GM19372 (cell line): ENCODE data around the gene CMSS1.

Experiments used
- ATAC-seq: cut with Tn5 transposase; IDR thresholded peaks from one replicate; pipeline ENCODE4 v1.9.1; 2021; ENCODE audit warnings: mild to moderate bottlenecking, low read depth, moderate library complexity; ENCODE audit not compliant: unreplicated experiment

Gene CMSS1

DNA sequence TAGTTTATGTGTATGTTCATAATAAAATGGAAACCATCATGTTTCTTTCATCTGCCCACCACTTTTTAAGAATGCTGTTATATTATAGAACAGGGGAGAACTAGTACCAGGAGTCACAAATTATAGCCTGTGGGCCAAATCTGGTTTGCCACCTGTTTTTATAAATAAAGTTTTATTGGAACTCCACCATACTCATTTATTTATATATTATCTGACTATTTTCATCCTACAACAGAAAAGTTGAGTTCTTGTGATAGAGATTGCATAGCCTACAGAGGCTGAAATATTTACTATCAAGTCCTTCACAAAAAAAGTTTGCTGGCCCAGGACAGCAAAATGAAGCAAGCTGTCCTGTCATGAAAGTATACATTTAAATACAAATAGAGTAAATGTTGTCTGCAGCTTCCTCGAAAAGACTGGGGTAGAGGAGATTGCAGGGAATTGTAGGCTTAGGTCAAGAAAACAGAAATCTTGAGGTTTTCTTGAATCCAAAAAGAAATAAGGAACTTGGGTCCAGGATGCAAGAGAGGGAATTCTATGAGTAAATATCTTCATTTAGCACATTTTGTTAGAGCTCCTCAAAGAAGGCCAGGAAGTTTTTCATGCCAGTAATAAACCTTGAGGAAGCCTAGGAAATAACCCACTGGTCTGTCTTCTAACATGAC is 255.5 kb downstream of the CMSS1 start:
- ATAC-seq: peak; percentile 2

DNA sequence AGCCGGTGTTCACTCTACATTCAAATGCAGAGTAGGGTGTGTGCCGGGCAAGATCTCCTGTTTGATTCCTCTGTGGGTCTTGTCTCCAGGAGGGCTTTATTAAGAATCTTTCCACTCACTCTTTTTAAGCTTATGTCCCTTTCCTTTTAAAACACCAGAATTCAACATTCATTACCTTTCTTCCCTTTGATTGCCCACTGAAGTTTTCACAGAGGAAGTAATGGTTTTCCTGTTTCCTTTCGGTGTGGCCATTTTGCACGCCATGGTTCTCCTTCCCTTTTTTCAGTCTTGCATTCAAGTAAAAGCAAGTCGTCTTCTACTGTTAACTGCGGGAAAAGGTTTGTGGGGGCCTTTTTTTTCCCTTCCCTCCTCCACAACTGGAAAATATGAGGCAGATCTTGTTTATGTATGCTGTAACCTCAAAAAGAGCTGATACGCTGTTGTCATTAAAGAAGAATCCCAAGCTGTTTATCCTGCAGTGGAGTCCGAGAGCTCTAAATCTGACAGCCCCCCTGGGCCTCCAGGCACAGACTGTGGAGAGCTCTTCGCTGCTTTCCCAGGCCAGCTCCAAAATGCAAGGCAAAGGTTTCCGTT is 256.1 kb downstream of the CMSS1 start:
- ATAC-seq: no peak

DNA sequence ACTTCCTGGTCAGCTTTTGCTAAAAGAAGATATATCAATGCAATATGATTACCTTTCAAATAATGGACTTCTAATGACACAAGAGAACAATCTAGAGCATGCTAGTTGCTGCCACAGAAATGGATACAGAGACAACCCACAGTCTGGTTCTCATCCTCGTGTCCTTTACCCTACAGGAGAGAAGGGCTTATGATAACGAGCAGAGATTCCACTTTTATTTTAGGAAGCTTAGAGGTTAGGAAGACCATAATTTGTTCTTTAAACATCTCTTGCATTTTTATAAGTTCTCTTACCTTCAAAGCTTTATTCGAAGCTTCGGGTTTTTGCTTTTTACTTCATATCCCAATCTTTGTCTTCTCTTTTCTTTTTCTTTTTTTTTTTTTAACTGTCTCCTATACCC is 257.5 kb downstream of the CMSS1 start:
- ATAC-seq: no peak

DNA sequence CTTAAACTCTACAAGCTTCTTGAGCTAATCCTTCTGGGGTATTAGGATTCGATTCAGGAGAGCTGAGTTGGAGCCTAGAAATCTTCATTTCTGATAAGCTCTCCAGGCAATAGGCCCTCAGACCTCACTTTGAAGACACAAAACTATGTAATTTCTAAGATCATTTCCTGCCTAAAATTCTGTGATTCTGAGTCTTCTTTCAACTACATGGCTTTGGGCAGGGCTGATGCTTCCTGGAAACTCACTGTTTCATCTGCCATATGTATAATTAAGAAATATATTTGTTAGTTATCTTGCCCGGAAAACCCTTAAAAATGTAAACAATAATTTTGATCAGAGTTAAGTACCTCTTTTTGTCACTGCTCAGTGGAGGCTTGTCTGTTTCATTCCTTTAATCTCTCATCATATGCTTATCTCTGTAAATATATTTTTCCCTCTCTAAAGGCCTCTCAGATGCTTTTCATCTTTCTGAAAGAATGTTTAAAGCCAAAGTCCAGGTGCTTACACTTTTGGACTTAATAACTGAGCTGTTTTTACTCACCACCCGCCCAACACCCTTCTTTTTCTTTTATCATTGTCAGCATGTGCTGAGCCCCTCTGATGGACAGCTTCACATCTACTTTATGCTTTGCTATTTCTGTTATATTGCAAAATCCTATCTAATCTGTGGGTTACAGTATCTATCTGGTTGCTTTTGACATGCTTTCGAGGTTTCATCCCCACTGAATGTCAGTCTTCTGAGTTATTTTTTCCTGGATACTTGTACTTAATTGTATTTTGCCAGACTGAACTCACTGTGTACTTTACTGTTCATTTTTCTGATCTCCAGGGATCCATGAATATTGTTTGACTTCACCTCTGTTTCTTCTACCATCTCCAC is 258.4 kb downstream of the CMSS1 start:
- ATAC-seq: no peak

DNA sequence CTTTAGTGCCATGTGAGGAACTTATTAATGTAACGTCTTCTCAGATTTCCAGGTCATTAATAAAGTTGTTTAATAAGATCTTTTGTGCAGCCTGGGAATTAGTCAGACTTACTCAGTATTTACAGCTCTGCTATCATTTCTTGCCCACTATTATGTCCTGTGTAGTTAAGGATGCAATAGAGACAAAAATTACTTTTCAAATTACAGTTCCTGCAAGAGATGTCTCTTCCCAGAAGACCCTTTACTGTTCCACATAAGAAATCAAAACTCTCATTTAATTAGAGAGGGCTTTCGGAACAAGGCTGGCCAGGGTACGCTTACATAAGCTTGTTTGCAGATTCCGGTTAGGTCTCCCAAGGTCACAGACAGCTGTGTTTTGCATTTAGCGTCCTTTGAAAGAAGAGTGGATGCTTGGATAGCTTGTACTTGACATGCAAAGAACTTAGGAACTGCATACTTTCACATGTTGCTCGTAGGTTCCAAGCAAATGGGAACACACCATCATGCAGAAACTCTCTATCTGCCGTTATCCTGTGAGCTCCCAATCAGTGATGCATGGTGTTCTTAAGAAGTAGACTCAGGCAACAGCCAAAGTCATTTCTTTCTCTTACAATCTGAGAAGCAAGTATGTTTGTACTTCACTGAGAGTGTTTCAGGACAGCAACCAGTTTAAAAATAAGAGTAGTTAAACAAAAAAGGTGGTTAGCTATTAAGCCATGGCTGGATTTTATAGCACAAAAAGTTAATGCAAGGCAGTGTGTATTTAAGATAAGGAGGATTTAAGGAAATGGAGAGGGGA is 259.3 kb downstream of the CMSS1 start:
- no peak for ATAC-seq

DNA sequence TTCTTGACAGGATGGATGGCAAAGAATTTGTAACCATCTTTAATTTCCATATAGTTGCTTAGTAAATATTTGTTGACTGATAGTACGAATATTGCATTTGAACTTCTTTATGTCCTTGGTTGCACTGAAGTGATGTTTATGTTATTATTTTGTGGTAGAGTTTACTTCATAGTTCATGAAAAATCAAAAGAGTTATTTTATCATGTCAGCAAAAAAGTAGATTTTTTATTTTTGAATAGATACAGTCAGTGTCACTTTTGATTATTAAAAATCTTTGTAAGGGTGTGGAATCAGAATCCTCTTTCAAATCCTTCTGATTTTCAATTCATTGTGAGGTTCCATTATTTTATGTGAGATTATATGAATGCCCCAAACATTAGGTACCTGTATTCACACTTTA is 261.7 kb downstream of the CMSS1 start:
- no peak for ATAC-seq

DNA sequence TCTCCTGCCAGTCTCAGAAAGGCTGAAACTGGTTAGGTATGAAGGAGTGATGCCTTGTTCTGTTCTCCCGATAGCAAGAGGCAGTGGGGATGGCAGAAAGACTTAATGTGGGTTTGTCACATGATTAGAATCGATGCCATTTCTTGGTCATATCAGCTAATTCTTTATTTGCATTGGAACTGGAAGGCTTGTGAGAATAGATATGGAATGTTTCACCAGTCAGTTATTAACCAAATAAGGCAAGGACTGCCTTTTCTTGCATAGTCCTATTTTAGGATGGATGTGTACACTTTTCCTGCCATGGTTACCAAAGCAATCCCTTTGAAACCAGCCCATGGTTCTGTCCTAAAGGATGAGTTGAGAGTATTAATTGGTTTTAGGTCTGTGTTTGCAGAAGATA is 262.9 kb downstream of the CMSS1 start:
- no peak for ATAC-seq

DNA sequence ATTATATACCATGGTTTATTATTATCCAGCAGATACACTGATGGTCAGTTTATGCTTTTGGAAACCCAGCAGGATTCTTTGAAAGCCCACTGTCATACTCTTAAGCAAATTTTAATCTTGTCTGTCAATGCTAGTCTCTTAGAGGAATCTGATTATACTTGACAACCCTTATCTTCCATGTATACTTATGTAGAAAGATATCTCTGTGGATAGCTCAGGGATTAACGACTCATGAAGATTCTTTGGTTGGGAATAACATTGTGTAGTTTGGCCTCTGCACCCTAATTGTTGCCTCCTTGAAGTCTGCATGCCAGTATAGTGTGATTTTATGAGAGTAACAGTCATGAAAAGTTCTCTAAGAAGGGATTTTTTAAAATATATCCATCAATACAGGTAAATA is 263.6 kb downstream of the CMSS1 start:
- no peak for ATAC-seq

DNA sequence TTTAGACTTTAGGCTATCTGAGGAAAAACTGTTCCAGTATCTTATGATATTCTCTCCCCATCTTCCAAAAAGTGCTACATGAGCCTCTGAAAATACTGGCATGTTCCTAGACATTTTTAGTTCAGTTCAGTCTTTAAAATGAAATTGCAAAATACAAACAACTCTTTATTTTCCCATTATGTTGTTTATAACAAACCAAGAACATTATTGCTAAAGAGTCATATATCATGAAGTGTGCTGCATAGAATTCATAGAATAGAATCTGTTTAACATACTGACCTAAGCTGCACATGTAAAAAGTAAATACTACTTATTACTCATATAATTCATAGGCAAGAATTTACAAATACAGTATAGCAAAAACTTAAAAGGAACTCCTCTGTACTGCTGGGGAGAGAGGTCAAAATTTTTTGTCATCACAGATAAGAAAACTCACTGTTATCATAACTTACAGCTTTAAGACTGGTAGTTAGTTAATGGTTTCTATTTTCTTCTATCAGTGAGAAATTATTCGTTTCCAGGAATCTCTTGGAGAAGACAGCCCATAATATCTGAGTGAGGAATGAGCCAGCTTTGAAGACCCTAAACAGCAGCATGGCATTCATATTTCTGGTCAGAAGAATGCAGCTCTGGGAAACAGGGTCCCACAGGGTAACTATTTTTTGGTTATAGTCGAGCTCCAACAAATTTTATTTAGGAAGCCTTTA is 264.5 kb downstream of the CMSS1 start:
- ATAC-seq: no peak

DNA sequence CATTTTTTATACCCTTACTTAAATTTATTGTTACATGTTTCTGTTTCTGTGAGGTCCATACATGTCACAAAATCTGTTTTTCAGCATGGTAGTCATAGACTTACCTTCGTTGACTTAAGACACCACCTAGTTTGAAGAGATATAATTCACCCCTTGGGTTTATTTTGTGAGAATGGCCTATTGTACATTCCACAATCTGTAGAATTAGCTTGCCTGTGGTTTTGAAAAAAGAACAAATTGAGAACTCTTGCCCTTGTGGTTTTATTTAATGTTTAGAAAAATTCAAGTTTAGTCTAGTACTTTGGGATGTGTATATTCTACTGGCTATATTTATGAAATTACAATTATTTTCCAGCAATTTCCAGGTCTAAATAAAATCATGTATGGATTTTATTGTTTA is 265.1 kb downstream of the CMSS1 start:
- ATAC-seq: no peak

DNA sequence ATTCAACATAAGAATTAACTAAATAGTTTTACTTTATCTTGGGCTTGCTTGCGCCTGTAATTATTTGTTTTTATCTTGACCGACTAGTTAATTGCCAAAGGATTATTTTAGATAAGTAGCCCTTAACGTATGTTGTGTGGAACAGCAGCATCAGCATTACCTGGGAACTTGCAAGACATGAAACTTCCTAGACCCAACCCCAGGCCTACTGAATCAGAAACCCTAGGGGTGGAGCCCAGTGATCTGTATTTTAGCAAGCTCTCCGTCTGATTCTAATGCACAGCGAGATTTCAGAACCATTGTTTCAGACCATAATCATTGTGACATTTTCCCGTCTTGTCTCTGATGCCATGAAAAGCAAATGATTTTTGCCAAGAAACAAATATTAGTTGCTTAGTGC is 265.5 kb downstream of the CMSS1 start:
- ATAC-seq: no peak

DNA sequence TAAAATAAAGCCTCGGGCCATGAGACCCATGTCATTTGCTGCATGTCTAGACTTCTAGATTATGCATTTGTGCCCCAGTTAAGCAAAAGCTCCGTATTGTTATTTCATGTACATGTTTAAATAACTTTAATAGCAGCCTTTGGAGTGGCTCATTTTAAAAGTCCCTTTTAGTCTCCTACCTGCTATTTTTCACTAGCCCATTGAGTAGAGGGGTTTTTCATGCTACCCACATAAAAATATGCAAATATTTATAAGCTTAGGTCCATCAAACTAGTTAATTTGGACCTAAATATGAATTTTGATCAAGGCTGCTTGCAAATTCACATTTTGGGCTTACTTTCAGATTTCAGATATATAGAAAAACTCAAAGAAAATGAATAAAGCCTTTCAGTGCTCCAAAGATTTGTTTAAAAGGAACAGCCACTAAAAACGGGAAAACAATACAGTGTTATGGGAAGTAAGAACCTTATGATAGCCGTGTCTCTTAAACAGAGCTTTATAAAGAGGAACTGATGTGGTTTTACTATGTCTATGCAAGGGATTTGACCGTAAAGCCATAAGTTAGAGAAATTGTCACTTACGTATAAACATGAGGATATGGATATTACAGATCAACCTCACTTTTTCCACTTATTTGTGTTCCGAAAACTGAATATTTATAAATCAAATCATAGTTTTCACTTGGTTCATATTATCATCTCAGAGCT is 266.6 kb downstream of the CMSS1 start:
- ATAC-seq: no peak

DNA sequence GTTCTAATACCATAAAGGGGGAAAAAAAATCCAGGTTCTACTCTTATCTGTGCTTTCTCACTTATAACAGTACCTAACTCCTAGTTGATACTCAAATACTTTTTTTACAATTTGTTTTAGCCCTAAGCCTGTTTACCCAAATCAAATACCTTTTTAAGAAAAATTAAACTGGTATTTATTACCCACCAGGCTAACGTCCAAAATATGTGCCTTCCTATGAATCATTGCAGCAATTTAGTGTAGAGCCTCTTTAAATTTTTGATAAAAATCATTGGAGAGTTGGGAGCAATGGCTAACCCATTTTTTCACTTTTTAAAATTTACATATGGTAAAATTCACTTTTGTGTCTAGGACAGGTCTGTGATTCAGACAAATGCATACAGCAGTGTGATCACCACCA is 268.7 kb downstream of the CMSS1 start:
- no peak for ATAC-seq

DNA sequence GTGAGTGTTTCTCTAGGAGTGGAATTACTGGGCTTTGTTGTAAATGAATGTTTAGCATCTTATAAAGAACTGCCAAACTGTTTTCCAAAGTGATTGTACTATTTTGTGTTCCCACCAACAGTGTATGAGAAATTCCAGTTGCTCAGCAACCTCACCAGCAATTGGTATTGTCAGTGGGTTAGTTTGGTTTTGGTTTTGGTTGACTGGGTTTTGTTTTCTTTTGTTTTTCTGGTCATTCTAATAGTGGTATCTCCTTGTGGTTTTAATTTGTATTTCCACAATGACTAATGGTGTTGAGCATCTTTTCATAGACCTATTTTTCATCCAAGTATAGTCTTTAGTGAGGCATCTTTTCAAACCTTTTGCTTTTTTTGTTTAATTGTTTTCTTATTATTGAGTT is 269.5 kb downstream of the CMSS1 start:
- ATAC-seq: peak; percentile 93

DNA sequence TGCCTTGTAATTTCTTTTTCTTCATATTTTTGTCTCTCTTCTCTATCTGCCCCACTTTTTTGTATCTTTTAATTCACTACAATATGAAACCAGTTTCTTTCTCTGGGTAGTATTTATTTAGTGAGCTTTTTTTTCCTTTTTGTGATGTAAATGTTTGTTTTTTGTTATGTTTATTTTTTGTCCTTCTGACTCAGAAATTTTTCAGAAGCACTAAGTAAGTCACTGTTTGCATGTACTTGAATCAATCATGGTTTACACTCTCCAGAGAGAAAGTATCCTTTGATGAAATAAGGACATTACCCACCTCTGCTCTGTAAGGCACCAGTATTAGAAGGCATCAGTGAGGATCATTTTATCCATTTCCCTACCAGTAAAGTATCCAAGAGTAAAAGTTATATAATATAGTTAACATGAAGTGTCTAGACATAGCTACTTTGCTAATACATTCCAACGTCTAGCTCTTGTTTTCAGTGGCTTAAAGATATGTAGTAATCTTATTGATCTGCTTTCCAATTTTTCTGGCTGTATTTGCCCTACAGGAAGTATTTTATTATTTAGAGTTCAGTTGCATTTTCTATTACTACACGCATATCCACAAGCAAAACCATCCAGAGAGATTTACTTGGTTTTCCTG is 271.2 kb downstream of the CMSS1 start:
- no peak for ATAC-seq

DNA sequence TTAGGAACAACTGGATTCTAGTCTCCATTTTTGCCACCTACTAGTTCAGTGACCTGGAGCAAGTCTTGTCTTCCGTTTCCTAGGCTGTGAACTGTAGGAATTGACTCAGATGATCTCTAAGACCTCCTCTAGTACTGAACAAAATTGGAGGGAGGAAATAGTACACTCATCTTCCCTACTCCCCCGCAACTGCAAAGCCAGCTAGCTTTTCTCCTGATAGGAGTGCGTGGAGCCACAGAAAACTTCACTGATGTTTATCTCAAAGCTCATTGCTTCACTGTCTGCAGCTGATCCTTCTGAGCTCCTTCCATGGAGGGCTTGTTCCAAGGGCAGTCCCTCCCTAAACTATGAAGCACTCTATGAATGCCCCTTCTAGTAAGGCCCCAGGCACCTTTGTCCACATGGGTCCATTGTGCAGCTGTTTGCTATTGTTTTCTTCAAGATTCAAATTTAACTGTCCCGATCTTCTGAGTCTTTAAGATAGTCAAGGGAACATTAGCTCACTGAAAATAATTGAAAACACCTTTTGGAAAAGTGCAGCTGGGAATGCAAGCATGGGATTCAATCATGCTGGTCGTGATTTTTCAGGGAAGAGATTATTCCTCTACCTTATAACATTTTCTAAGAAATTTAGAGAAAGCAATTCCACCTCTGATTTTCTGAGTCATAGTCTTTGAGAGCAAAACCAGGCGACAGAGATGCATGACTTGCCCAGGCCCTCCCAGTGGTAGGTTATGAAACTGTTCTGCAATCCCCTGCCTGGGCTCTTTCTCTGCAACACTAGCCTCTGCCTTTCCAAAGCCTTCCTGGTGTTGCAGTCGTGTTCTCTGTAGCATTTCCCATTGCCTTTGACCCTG is 272.4 kb downstream of the CMSS1 start:
- ATAC-seq: no peak

DNA sequence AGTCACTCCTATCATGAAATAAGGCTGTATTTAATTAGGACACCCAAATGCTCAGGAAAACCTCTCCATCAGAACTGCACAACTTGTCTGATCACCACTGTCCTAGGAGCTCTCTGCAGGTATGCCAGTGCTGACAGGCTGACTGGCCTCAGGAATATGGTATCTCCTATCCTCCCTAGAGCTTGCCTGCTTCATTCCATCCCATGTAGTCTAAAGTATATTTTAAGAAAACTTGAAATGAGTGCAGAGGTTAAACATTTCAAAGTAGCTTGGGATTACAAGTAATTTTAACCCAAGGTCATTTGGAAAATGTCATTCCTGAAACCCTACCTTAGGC is 273.0 kb downstream of the CMSS1 start:
- ATAC-seq: no peak

DNA sequence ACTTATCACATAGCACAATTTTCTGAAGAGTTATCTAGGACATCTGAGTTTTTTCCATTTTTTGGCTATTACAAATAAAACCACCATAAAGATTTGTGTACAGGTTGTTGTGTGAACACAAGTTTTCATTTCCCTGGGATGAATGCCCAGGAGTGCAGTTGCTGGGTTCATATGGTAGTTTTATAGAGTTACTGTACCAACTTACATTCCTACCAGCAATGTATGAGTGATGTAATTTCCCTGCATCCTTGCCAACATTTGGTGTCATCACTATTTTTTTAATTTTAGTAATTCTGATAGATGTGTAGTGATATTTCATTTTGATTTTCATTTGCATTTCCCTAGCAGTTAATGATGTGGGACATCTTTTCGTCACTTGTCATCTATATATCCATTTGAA is 276.2 kb downstream of the CMSS1 start:
- ATAC-seq: no peak
